Left lobe of liver (tissue), 2 donors: ENCODE data around the gene TMEM86B. TPM values are rescaled to one million over a fixed set of nuclear protein-coding genes. Genes with fewer than 3 reads are reported as not detected.
A peak's percentile ranks its signal among the peaks of the same experiment; 100 is the strongest.

Experiments
- ATAC-seq: fragments of 200-7000 bp; cut with Tn5 transposase; one replicate; pipeline ENCODE4 v1.9.1; 2020; ENCODE audit warnings: mild to moderate bottlenecking, moderate library complexity
- DNase-seq: peaks from one replicate; pipeline ENCODE4 v3.0.0-alpha.2; 2020; ENCODE audit warnings: low spot score
- total RNA-seq: library from RNA; stranded (reverse); gene quantifications from one replicate; pipeline ENCODE4 v1.2.1, GENCODE V29; 2021
- donor health status: DM: no; HTN: no; CAD: no; lungs with moderate emphysema.
- donor health status: DM: no; HTN: yes; CAD: no.

Gene TMEM86B
- total RNA-seq, 1 donor from 2014 or later, result 15.5 TPM

GRCh38 chr19:55179606-55180484, 48.7 kb downstream of the TMEM86B start, which contains the start of gene SYT5:
TSS of gene SYT5 (minus strand) at chr19:55180289. CDS start at chr19:55179041, 1,248 bp downstream.
- DNase-seq (no peak), ATAC-seq (peak; percentile 83)

- DNase-seq, result peak; percentile 52
- peak; percentile 80 for ATAC-seq
Measured at GRCh38 chr19:55178781-55179599, 49.6 kb downstream of the TMEM86B start.

Other genes with a start within 250 kb of the TMEM86B start
- not detected for gene GP6, start 190.5 kb downstream of the TMEM86B start, total RNA-seq
- gene RDH13, start 165.6 kb downstream of the TMEM86B start, total RNA-seq, result 9.7 TPM
- 0.53 TPM for gene EPS8L1, start 152.9 kb downstream of the TMEM86B start, total RNA-seq
- 46.5 TPM for gene PPP1R12C, start 111.1 kb downstream of the TMEM86B start, total RNA-seq
- 0.18 TPM for gene TNNT1, start 79.6 kb downstream of the TMEM86B start, total RNA-seq
- not detected for gene TNNI3, start 71.0 kb downstream of the TMEM86B start, total RNA-seq
- gene DNAAF3, start 62.1 kb downstream of the TMEM86B start, total RNA-seq, result 0.63 TPM
- 0.20 TPM for gene SYT5, start 48.5 kb downstream of the TMEM86B start, total RNA-seq
- gene PTPRH, start 19.3 kb downstream of the TMEM86B start, total RNA-seq, result 6.3 TPM
- gene PPP6R1, start 30.3 kb upstream of the TMEM86B start, total RNA-seq, result 30.3 TPM
- 15.7 TPM for gene HSPBP1, start 51.3 kb upstream of the TMEM86B start, total RNA-seq
- 0.55 TPM for gene BRSK1, start 55.2 kb upstream of the TMEM86B start, total RNA-seq
- 1.2 TPM for gene TMEM150B, start 96.6 kb upstream of the TMEM86B start, total RNA-seq
- 4.5 TPM for gene KMT5C, start 111.1 kb upstream of the TMEM86B start, total RNA-seq
- gene COX6B2, start 126.0 kb upstream of the TMEM86B start, total RNA-seq, result not detected
- gene GARIN5B, start 134.5 kb upstream of the TMEM86B start, total RNA-seq, result not detected
- not detected for gene IL11, start 141.7 kb upstream of the TMEM86B start, total RNA-seq
- gene TMEM190, start 148.1 kb upstream of the TMEM86B start, total RNA-seq, result not detected
- gene TMEM238, start 155.5 kb upstream of the TMEM86B start, total RNA-seq, result 26.6 TPM
- gene RPL28, start 157.2 kb upstream of the TMEM86B start, total RNA-seq, result 515 TPM
- gene UBE2S, start 179.0 kb upstream of the TMEM86B start, total RNA-seq, result 5.6 TPM
- not detected for gene SHISA7, start 214.5 kb upstream of the TMEM86B start, total RNA-seq
- 105 TPM for gene ISOC2, start 232.9 kb upstream of the TMEM86B start, total RNA-seq
- gene C19orf85, start 236.0 kb upstream of the TMEM86B start, total RNA-seq, result not detected
- gene ZNF628, start 247.9 kb upstream of the TMEM86B start, total RNA-seq, result 5.3 TPM